Stimulated activated CD8-positive, alpha-beta memory T cell treated with anti-CD3 and anti-CD28 coated beads, Interleukin-7, amount 100 ng/mL, for 4 hours (primary cell): ENCODE data around the gene PKP4.
"Not testable (repeated sequence)": the region's sequence is repeated elsewhere in the genome, so short reads cannot be mapped to it uniquely, and the experiment has no call there.

ENCODE experiments used
- DNase-seq, 2 donors: peaks; one replicate each; pipeline ENCODE4 v3.0.0-alpha.2; 2020; ENCODE audit warnings: low read depth in 2 of 2

PKP4 gene

GRCh38 chr2:158456309-158457066 lies at the start of gene PKP4, which contains the start of gene CCDC148:
Gene PKP4, plus strand, starts transcription at chr2:158456952. Its CDS starts 76,233 bp downstream, at chr2:158533185.
Gene CCDC148, minus strand, starts transcription at chr2:158456753. Its CDS starts 314 bp downstream, at chr2:158456439.
- peak; percentile 87 for DNase-seq

- no peak for DNase-seq
These were observed 49.7 kb upstream of the PKP4 start for GRCh38 chr2:158407031-158407430.

- no peak for DNase-seq
These were observed 46.6 kb upstream of the PKP4 start for GRCh38 chr2:158410132-158410531.

- DNase-seq: no peak
These were observed 45.0 kb upstream of the PKP4 start for GRCh38 chr2:158411748-158412147.

GRCh38 chr2:158412206-158412605 lies 44.5 kb upstream of the PKP4 start:
- no peak for DNase-seq

GRCh38 chr2:158413581-158413980 lies 43.2 kb upstream of the PKP4 start:
- DNase-seq: no peak

GRCh38 chr2:158414538-158414937 lies 42.2 kb upstream of the PKP4 start:
- no peak for DNase-seq

GRCh38 chr2:158432117-158432516 lies 24.6 kb upstream of the PKP4 start:
- no peak for DNase-seq

- DNase-seq: not testable (repeated sequence)
These were observed 23.0 kb upstream of the PKP4 start for GRCh38 chr2:158433716-158434115.

- DNase-seq: not testable (repeated sequence)
These were observed 17.7 kb upstream of the PKP4 start for GRCh38 chr2:158439062-158439461.

GRCh38 chr2:158443606-158444005 lies 13.1 kb upstream of the PKP4 start:
- no peak for DNase-seq

- peak in 1 of 2 donors; percentile 40 for DNase-seq
These were observed 507 bp downstream of the PKP4 start for GRCh38 chr2:158457092-158457825.

GRCh38 chr2:158457826-158458616 lies 1.3 kb downstream of the PKP4 start:
- peak in 1 of 2 donors; percentile 47 for DNase-seq

- DNase-seq: no peak
These were observed 1.8 kb downstream of the PKP4 start for GRCh38 chr2:158458617-158458920.

GRCh38 chr2:158459161-158460003 lies 2.6 kb downstream of the PKP4 start:
- no peak for DNase-seq

GRCh38 chr2:158460632-158461297 lies 4.0 kb downstream of the PKP4 start:
- no peak for DNase-seq

GRCh38 chr2:158463496-158464095 lies 6.8 kb downstream of the PKP4 start:
- DNase-seq: no peak

- DNase-seq: no peak
These were observed 7.9 kb downstream of the PKP4 start for GRCh38 chr2:158464426-158465281.

GRCh38 chr2:158467248-158467647 lies 10.5 kb downstream of the PKP4 start:
- DNase-seq: no peak
